IMR-90 (cell line): ENCODE measurements around the gene CDKAL1.

Source experiments
- BHLHE40 ChIP-seq: fragments of 150-350 bp; IDR thresholded peaks from 2 replicates; pipeline ENCODE4 v1.6.1; 2016; ENCODE audit warnings: mild to moderate bottlenecking, low read depth, low read length
- CEBPB ChIP-seq: IDR thresholded peaks from 2 replicates; pipeline ENCODE4 v1.6.1; 2012; ENCODE audit warnings: low read depth, low read length, improper control_type of control experiment
- CHD1 ChIP-seq: IDR thresholded peaks from 2 replicates; pipeline ENCODE4 v1.6.1; 2012; ENCODE audit warnings: low read depth, low read length, improper control_type of control experiment
- FOS ChIP-seq: fragments of 150-350 bp; IDR thresholded peaks from 2 replicates; pipeline ENCODE4 v1.6.1; 2016; ENCODE audit warnings: low read depth, low read length
- MAFK ChIP-seq: IDR thresholded peaks from 2 replicates; pipeline ENCODE4 v1.6.1; 2012; ENCODE audit warnings: low read depth, low read length, improper control_type of control experiment
- MAZ ChIP-seq: IDR thresholded peaks from 2 replicates; pipeline ENCODE4 v1.6.1; 2012; ENCODE audit warnings: low read depth, mild to moderate bottlenecking, low read length, improper control_type of control experiment, moderate library complexity, borderline replicate concordance
- POLR2A ChIP-seq: IDR thresholded peaks from 2 replicates; pipeline ENCODE4 v1.6.1; 2012; ENCODE audit warnings: mild to moderate bottlenecking, low read depth, low read length
- RAD21 ChIP-seq: IDR thresholded peaks from 2 replicates; pipeline ENCODE4 v1.6.1; 2012; ENCODE audit warnings: low read length, improper control_type of control experiment
- RCOR1 ChIP-seq: IDR thresholded peaks from 2 replicates; pipeline ENCODE4 v1.6.1; 2012; ENCODE audit warnings: mild to moderate bottlenecking, low read length, improper control_type of control experiment; ENCODE audit not compliant: insufficient replicate concordance
- RFX5 ChIP-seq: IDR thresholded peaks from 2 replicates; pipeline ENCODE4 v1.8.0; 2012; ENCODE audit warnings: low read depth, mild to moderate bottlenecking, low read length, moderate library complexity
- SMC3 ChIP-seq: fragments of 150-350 bp; IDR thresholded peaks from 2 replicates; pipeline ENCODE4 v1.6.1; 2016; ENCODE audit warnings: low read depth, mild to moderate bottlenecking, antibody characterized with exemption, low read length, moderate library complexity
- TF ChIP-seq, protein P1 (sequence below): conservative IDR thresholded peaks from 2 replicates; pipeline ENCODE4 v1.5.1; 2012; ENCODE audit warnings: mild to moderate bottlenecking, low read depth, low read length, improper control_type of control experiment
- TF ChIP-seq, protein P2 (sequence below): fragments of 150-350 bp; IDR thresholded peaks from 2 replicates; pipeline ENCODE4 v1.6.1; 2016; ENCODE audit warnings: low read depth, mild to moderate bottlenecking, low read length, moderate library complexity, borderline replicate concordance
- TF ChIP-seq, protein P3 (sequence below): fragments of 150-350 bp; IDR thresholded peaks from 2 replicates; pipeline ENCODE4 v1.6.1; 2017; ENCODE audit warnings: mild to moderate bottlenecking, antibody characterized with exemption, low read length, low read depth

DNA sequence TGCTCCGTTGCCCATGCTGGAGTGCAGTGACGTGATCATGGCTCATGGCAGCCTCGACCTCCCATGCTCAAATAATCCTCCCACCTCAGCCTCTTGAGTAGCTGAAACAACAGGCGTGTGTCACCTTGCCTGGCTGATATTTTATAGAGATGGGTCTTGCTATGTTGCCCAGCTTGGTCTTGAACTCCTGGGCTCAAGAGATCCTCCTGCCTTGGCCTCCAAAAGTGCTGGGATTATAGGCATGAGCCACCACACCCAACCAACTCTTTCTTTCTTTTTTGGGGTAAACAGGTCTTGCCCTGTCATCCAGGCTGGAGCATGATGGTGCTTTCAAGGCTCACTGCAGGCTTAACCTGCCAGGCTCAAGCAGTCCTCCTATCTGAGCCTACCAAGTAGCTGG, 266.4 kb downstream of the CDKAL1 start:
- TF ChIP-seq POLR2A (no peak), FOS (no peak), RAD21 (no peak), RFX5 (no peak), CHD1 (no peak), SMC3 (no peak), CEBPB (no peak), BHLHE40 (no peak), RCOR1 (no peak), MAFK (no peak), MAZ (no peak)
- TF ChIP-seq, protein P1, sequence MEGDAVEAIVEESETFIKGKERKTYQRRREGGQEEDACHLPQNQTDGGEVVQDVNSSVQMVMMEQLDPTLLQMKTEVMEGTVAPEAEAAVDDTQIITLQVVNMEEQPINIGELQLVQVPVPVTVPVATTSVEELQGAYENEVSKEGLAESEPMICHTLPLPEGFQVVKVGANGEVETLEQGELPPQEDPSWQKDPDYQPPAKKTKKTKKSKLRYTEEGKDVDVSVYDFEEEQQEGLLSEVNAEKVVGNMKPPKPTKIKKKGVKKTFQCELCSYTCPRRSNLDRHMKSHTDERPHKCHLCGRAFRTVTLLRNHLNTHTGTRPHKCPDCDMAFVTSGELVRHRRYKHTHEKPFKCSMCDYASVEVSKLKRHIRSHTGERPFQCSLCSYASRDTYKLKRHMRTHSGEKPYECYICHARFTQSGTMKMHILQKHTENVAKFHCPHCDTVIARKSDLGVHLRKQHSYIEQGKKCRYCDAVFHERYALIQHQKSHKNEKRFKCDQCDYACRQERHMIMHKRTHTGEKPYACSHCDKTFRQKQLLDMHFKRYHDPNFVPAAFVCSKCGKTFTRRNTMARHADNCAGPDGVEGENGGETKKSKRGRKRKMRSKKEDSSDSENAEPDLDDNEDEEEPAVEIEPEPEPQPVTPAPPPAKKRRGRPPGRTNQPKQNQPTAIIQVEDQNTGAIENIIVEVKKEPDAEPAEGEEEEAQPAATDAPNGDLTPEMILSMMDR: no peak
- TF ChIP-seq, protein P2, sequence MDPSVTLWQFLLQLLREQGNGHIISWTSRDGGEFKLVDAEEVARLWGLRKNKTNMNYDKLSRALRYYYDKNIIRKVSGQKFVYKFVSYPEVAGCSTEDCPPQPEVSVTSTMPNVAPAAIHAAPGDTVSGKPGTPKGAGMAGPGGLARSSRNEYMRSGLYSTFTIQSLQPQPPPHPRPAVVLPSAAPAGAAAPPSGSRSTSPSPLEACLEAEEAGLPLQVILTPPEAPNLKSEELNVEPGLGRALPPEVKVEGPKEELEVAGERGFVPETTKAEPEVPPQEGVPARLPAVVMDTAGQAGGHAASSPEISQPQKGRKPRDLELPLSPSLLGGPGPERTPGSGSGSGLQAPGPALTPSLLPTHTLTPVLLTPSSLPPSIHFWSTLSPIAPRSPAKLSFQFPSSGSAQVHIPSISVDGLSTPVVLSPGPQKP: no peak
- TF ChIP-seq, protein P3, sequence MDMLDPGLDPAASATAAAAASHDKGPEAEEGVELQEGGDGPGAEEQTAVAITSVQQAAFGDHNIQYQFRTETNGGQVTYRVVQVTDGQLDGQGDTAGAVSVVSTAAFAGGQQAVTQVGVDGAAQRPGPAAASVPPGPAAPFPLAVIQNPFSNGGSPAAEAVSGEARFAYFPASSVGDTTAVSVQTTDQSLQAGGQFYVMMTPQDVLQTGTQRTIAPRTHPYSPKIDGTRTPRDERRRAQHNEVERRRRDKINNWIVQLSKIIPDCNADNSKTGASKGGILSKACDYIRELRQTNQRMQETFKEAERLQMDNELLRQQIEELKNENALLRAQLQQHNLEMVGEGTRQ: no peak
